ENCODE measurements around the gene BGLAP.
"Not testable (repeated sequence)": the region's sequence is repeated elsewhere in the genome, so short reads cannot be mapped to it uniquely, and the experiment has no call there.

BGLAP gene

DNA sequence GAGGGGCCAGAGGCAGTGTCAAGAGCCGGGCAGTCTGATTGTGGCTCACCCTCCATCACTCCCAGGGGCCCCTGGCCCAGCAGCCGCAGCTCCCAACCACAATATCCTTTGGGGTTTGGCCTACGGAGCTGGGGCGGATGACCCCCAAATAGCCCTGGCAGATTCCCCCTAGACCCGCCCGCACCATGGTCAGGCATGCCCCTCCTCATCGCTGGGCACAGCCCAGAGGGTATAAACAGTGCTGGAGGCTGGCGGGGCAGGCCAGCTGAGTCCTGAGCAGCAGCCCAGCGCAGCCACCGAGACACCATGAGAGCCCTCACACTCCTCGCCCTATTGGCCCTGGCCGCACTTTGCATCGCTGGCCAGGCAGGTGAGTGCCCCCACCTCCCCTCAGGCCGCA is at the start of gene BGLAP:
Gene BGLAP, plus strand, starts transcription at position 259 of the 400 bp plus-strand sequence. Its CDS starts 48 bp downstream, at position 307.
- no peak for DNase-seq (ENCODE audit: low read depth in 3 of 3)

GRCh38 chr1:156193208-156193487 is 48.8 kb upstream of the BGLAP start:
- DNase-seq (ENCODE audit: low read depth in 3 of 3), result no peak

GRCh38 chr1:156193488-156194299 is 48.3 kb upstream of the BGLAP start, which contains the start of gene SLC25A44:
Gene SLC25A44 (plus strand): TSS chr1:156194104. CDS start chr1:156199848, 5,744 bp downstream.
- peak; percentile 92 to 96 (median 93) for DNase-seq (ENCODE audit: low read depth in 3 of 3)

DNA sequence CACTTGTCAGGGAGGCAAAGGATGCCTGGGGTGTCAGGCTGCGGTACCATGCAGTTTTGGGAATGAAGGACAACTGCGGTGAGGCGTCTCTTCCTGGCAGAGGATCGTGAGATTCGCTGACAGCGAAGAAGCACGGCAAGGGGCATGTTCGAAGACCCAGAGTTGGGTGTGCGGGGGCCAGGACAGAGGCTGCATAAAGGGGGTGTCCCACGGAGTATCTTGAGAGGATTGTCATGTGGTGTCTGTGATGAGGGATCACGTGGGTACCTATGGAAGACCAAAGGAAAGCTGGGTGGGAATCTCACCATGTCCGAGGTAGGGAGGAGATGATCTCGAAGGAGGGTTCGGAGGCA is 47.7 kb upstream of the BGLAP start:
- DNase-seq (ENCODE audit: low read depth in 3 of 3), result no peak

- DNase-seq (ENCODE audit: low read depth in 3 of 3), result no peak
Observed at GRCh38 chr1:156195853-156196252, 46.1 kb upstream of the BGLAP start.

GRCh38 chr1:156196445-156196844 is 45.5 kb upstream of the BGLAP start:
- DNase-seq (ENCODE audit: low read depth in 3 of 3), result no peak

GRCh38 chr1:156198831-156199349 is 43.1 kb upstream of the BGLAP start:
- no peak for DNase-seq (ENCODE audit: low read depth in 3 of 3)

DNA sequence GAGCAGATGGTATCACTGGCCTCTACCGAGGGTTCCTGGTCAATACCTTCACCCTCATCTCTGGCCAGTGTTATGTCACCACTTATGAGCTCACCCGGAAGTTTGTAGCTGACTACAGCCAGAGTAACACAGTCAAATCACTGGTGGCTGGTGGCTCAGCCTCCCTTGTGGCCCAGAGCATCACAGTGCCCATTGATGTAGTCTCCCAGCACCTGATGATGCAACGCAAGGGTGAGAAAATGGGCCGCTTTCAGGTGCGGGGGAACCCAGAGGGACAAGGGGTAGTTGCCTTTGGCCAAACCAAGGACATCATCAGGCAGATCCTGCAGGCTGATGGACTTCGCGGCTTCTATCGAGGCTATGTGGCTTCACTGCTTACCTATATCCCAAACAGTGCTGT is 41.9 kb upstream of the BGLAP start:
- DNase-seq (ENCODE audit: low read depth in 3 of 3), result no peak

DNA sequence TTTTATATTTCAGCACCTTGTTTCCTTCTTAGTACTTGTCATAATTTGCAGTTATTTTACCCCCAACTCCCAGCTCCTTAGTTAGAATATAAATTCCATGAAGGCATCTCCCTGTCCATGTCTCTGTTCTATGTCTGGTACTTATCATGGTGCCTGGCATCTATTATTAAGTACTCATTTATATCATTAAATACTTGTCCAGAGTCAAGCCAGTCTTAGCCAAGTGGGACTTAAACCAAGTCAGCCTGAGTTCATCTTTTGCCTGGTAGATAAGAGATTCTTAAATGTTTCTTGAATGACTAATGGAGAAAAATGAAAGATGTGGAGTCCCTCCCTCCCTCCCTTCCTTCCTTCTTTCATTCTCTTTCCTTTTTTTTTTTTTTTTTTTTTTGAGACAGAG is 38.7 kb upstream of the BGLAP start:
- DNase-seq (ENCODE audit: low read depth in 3 of 3), result no peak

DNA sequence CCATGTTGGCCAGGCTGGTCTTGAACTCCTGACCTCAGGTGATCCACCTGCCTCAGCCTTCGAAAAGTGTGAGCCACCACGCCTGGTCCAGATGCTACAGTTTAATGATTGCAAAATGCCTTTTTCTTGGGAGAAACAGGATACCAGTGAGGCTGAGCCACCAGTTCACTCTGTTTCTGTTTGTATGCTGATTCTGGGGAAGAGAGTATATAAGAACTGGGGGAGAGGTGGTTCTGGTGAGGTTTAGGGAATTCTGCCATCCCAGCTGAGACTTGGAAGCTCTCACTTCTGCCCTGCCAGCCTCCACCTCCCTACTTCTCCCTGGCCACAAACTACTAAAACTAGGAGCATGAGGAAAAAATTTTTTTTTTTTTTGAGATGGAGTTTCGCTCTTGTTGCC is 37.3 kb upstream of the BGLAP start:
- no peak for DNase-seq (ENCODE audit: low read depth in 3 of 3)

- no peak for DNase-seq (ENCODE audit: low read depth in 3 of 3)
Observed at GRCh38 chr1:156211243-156211642, 30.7 kb upstream of the BGLAP start.

DNA sequence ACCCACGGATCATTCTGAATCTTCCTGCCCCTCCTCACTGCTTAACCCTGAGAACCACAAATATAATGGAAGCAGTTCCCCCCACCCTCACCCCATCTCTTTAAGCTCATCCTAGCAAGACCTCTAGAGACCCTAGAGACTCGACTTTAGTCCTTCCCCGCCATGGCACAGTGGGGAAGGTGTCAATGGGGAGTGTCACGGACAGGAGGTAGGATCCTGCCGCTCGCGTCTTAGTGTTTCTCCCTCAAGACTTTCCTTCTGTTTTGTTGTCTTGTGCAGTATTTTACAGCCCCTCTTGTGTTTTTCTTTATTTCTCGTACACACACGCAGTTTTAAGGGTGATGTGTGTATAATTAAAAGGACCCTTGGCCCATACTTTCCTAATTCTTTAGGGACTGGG is 29.9 kb upstream of the BGLAP start:
- no peak for DNase-seq (ENCODE audit: low read depth in 3 of 3)

- DNase-seq (ENCODE audit: low read depth in 3 of 3), result peak; percentile 95 to 97 (median 95)
Observed at GRCh38 chr1:156212833-156213643, 28.9 kb upstream of the BGLAP start, which contains the start of gene PMF1. Gene PMF1 (plus strand): TSS chr1:156213007. CDS start chr1:156213016, 9 bp downstream.

DNA sequence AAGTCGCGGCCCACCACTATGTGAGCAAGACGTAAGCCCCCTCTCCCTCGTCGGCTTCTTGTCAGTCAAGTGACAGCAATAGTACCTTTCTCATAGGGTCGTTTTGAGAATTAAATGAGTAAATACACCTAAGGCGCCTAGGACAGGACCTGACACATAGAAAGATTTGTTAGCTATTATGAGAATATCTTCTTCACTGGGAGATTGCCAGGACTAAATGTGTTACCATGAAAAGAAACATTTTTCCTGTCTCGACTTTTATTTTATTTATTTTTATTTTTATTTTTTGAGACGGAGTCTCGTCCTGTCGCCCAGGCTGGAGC is 28.4 kb upstream of the BGLAP start:
- DNase-seq (ENCODE audit: low read depth in 3 of 3), result no peak

DNA sequence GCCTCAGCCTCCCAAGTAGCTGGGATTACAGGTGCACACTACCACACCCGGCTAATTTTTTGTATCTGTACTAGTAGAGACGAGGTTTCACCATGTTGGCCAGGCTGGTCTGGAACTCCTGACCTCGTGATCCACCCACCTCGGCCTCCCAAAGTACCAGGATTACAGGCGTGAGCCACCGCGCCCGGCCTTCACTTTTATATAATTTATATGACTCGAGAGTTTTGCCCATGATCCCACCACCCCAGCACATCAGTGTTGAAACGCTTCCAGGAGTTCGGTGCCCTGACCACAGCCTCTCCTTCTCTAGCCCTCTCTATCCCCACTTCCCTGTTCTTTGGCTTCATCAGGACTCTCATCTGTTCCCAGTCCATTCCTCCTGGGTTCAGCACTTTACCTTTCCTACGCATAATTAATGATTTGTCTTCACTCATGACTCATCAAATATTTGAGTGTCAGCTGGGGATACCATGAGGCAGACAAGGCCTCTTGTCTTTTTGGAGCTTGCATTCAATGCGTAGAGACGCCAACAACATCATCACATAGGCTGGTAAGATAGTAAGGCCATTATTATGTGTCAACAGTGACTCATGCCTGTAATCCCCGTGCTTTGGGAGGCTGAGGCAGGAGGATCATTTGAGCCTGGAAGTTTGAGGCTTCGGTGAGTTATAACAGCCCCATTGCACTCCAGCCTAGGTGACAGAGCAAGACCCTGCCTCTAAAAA is 27.8 kb upstream of the BGLAP start:
- DNase-seq (ENCODE audit: low read depth in 3 of 3), result no peak

DNA sequence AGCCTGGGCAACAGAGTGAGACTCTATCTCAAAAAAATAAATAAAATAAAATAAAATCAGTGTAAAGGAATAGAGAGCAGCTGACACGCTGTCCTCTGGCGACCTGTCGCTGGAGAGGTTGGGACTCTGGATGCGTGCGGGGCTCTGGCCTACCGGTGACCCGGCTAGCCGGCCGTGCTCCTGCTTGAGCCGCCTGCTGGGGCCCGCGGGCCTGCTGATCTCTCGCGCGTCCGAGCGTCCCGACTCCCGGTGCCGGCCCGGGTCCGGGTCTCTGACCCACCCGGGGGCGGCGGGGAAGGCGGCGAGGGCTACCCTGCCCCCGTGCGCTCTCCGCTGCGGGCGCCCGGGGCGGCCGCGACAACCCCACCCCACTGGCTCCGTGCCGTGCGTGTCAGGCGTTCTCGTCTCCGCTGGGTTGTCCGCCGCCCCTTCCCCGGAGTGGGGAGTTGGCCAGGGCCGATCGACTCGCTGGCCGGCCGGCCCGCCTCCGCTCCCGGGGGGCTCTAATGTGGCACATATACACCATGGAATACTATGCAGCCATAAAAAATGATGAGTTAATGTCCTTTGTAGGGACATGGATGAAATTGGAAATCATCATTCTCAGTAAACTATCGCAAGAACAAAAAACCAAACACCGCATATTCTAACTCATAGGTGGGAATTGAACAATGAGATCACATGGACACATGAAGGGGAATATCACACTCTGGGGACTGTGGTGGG is 25.5 kb upstream of the BGLAP start:
- DNase-seq (ENCODE audit: low read depth in 3 of 3), result not testable (repeated sequence)

DNA sequence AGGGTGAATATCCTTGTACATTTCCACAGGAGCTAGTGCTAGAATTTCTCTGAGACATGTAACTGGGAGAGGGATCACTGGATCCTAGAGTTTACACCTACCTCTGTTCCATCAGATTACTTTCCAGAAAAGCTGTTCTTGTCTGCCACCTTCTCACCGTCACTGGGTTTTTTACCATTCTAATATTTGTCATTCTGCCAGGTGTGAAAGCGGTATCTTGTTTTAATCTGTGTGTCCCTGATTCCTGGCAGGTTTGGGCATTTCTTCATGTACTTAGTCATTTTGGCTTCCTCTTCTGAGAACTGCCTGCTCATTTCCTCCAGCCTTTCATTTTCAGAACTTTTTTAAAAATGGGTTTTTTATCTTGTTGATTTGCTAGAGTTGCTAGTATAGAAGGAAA is 24.1 kb upstream of the BGLAP start:
- DNase-seq (ENCODE audit: low read depth in 3 of 3), result no peak

GRCh38 chr1:156220226-156220625 is 21.8 kb upstream of the BGLAP start:
- DNase-seq (ENCODE audit: low read depth in 3 of 3), result no peak

DNA sequence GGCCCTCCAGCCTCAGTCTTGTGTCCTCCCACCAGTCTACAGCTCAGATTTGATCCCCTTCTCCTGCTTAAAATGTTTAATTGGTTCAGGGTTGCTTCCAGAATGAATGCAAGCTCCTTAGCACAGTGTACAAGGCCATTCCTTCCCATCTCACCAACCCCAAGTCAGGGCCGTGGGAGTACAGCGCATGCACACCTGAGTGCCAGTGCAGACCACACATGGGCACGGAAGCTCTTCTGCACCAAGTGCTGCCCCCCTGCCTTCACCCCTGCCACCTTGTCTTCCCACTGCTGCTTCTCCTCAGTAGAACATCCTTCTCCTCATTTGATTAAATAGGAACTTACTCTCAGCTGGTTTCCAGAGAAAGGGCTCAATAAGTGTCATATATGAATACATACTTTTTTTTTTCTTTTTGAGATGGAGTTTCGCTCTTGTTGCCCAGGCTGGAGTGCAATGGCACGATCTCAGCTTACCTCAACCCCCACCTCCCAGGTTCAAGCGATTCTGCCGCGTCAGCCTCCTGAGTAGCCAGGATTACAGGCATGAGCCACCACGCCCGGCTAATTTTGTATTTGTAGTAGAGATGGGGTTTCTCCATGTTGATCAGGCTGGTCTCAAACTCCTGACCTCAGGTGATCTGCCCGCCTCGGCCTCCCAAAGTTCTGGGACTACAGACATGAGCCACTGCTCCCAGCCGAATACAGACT is 19.8 kb upstream of the BGLAP start:
- no peak for DNase-seq (ENCODE audit: low read depth in 3 of 3)

DNA sequence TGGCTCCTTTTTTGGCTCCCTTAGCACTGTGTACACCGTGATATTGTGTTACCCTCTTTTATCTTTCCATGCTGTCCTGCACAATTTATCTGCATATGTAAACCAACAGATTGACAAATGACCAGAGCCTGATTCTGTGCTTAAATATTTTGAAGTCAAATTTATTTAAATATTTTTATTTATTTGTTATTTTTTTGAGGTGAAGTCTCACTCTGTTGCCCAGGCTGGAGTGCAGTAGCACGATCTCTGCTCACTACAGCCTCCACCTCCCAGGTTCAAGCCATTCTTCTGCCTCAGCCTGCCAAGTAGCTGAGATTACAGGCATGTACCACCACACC is 16.3 kb upstream of the BGLAP start:
- no peak for DNase-seq (ENCODE audit: low read depth in 3 of 3)

DNA sequence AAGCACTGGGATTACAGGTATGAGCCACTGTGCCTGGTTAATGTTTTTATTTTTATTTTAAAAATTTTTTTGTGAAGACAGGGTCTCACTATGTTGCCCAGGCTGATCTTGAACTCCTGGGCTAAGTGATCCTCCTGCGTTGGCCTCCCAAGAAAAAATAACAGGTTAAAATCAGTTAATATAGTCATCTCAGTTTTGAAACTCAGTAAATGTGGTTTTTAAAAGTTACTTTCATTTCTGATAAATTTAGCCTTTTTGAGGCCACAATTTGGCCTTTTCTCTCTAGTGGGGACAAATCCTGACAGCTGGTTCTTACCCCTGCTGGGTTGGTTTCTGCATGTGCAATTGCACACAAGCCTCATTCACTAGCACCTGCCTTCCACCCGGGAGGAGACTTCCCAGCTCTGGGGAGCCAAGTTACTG is 15.9 kb upstream of the BGLAP start:
- DNase-seq (ENCODE audit: low read depth in 3 of 3), result no peak

All from stimulated activated CD4-positive, alpha-beta T cell treated with anti-CD3 and anti-CD28 coated beads, TNF-alpha, amount 100 ng/mL, for 48 hours (primary cell).